ENCODE results near the gene WWP2.

- TF ChIP-seq, protein P1, sequence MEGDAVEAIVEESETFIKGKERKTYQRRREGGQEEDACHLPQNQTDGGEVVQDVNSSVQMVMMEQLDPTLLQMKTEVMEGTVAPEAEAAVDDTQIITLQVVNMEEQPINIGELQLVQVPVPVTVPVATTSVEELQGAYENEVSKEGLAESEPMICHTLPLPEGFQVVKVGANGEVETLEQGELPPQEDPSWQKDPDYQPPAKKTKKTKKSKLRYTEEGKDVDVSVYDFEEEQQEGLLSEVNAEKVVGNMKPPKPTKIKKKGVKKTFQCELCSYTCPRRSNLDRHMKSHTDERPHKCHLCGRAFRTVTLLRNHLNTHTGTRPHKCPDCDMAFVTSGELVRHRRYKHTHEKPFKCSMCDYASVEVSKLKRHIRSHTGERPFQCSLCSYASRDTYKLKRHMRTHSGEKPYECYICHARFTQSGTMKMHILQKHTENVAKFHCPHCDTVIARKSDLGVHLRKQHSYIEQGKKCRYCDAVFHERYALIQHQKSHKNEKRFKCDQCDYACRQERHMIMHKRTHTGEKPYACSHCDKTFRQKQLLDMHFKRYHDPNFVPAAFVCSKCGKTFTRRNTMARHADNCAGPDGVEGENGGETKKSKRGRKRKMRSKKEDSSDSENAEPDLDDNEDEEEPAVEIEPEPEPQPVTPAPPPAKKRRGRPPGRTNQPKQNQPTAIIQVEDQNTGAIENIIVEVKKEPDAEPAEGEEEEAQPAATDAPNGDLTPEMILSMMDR (IDR thresholded peaks at IDR 0.05): no peak
- TF ChIP-seq POLR2A (IDR thresholded peaks at IDR 0.05): no peak
Observed at GRCh38 chr16:69934751-69935150, 172.6 kb downstream of the WWP2 start.

All from esophagus squamous epithelium (tissue), 4 donors.